NT2/D1 (cell line): ENCODE results near the gene GSPT1.
"Not testable (repeated sequence)": the region's sequence is repeated elsewhere in the genome, so short reads cannot be mapped to it uniquely, and the experiment has no call there.

Experiments used
- DNase-seq: peaks from one replicate; pipeline ENCODE4 v3.0.0-alpha.2; 2011; ENCODE audit warnings: low read depth, low spot score
- H3K27me3 ChIP-seq: 2 replicates; pipeline ENCODE4 v1.6.0; 2011; ENCODE audit warnings: mild to moderate bottlenecking; ENCODE audit not compliant: insufficient read length, insufficient read depth
- H3K36me3 ChIP-seq: 2 replicates; pipeline ENCODE4 v1.6.1; 2011; ENCODE audit warnings: mild to moderate bottlenecking, low read length, mixed read lengths; ENCODE audit not compliant: insufficient read depth, insufficient read length
- H3K4me1 ChIP-seq: 2 replicates; pipeline ENCODE4 v1.5.1; 2011; ENCODE audit not compliant: insufficient read depth, insufficient read length
- H3K4me3 ChIP-seq: 2 replicates; pipeline ENCODE4 v1.5.1; 2011; ENCODE audit warnings: low read depth; ENCODE audit not compliant: insufficient read length
- H3K9ac ChIP-seq: 2 replicates; pipeline ENCODE4 v1.6.0; 2011; ENCODE audit warnings: low read depth; ENCODE audit not compliant: insufficient read length
- H3K9me3 ChIP-seq: 2 replicates; pipeline ENCODE4 v1.5.1; 2011; ENCODE audit warnings: mild to moderate bottlenecking, low read length; ENCODE audit not compliant: insufficient read depth
- SUZ12 ChIP-seq: IDR thresholded peaks from 2 replicates; pipeline ENCODE4 v1.6.1; 2011; ENCODE audit not compliant: insufficient read length, insufficient read depth; ENCODE audit errors: extremely low read depth
- YY1 ChIP-seq: IDR thresholded peaks from 2 replicates; pipeline ENCODE4 v1.6.1; 2011; ENCODE audit not compliant: insufficient read length, insufficient read depth
- ZNF274 ChIP-seq: IDR thresholded peaks from 2 replicates; pipeline ENCODE4 v1.6.1; 2011; ENCODE audit warnings: mild to moderate bottlenecking, low read depth, low read length

GSPT1 gene

DNA sequence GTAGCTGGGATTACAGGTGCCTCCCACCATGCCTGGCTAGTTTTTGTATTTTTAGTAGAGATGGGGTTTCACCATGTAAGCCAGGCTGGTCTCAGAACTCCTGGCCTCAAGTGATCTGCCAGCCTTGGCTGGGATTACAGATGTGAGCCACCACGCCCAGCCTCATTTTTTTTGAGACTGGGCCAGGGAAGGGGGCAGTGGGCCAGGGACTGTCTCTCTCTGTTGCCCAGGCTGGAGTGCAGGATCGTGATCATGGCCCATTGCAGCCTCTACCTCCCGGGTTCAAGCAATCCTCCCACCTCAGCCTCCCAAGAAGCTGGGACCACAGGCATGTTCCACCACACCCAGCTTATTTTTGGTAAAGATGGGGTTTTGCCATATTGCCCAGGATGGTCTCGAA is 80.4 kb downstream of the GSPT1 start:
- no peak for TF ChIP-seq YY1
- no peak for TF ChIP-seq ZNF274
- no peak for TF ChIP-seq SUZ12
- Histone ChIP-seq H3K27me3 (no peaks in the 10 kb centered on the region), H3K36me3 (peaks cover 48% of the 10 kb centered on the region), H3K4me3 (no peak overlapping the region), H3K9me3 (no peaks in the 10 kb centered on the region), H3K4me1 (peaks cover 3% of the 10 kb centered on the region), H3K9ac (no peak overlapping the region)
- DNase-seq, result no peak

DNA sequence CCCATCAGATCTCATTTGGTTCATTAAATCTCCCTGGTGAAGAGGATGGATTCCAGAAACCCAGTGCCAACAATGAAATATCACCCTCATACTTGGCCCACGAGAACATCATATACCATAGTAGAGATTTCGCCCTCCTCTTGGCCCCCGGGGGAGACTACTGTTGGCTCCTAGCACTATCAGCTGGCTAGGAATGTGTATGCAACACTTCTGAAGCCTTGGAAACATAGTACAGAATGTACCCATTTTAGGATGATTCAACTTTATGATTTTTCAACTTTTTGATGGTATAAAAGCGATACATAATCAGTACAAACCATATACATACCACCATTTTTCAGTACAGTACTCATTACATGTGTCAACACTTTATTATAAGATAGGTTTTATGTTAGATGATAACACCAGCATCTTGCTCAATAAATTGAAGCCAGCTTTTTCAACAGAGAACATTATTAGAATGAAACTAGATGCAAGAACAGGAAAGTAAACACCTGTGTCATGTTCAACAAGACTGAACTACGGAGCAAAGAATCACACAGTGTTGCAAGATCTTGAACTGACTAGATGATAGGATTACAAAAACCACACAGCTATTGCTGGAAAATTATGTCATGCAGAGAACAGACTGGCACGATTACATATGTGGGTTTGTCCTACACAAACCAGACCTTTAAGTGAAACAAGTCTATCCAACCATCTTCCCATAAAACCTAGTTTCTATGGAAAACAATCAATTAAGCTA is 81.6 kb downstream of the GSPT1 start:
- H3K9ac ChIP-seq, result no peak overlapping the region
- H3K27me3 ChIP-seq, result no peaks in the 10 kb centered on the region
- peaks cover 37% of the 10 kb centered on the region for H3K36me3 ChIP-seq
- TF ChIP-seq YY1 (no peak), SUZ12 (no peak), ZNF274 (no peak)
- peaks cover 3% of the 10 kb centered on the region for H3K4me1 ChIP-seq
- no peak for DNase-seq
- no peaks in the 10 kb centered on the region for H3K9me3 ChIP-seq
- H3K4me3 ChIP-seq, result no peak overlapping the region

DNA sequence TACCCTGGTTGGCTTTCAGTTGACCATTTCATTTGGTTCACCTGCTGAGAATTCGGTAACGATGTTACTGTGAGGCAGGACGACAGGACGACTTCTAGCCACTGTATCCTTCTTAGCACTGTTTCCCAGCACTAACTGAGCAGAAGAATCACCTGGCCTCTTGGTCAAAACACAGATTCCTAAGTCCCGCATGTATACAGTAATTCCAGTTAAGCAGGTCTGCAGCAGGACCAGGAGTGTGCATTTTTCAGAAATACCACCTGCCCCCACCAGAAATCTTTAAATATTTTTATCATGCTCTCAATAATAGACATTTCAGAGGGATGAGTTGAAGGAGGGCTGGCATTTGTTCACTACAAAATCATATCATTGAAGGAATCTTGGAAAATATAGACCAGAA is 87.1 kb downstream of the GSPT1 start:
- no peak for DNase-seq

DNA sequence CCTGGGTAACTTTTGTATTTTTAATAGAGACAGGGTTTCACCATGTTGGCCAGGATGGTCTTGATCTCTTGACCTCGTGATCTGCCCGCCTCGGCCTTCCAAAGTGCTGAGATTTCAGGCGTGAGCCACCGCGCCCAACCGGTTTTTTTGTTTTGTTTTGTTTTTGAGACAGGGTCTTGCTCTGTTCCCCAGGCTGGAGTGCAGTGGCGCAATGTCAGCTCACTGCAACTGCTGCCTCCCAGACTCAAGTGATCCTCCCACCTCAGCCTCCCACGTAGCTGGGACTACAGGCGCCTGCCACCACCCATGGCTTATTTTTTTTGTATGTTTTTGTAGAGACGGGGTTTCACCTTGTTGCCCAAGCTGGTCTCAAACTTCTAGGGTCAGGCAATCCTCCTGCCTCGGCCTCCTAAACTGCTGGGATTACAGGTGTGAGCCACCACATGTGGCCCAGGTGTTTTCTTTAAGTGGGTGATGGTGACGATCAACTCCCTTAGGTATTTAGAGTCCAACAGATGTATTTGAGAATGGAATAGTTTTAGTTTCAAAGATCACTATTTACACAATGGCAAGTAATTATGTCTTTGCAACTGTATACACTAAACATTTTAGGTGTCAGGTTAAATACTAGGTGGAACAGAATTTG is 90.1 kb downstream of the GSPT1 start:
- H3K9me3 ChIP-seq, H3K9ac ChIP-seq, H3K36me3 ChIP-seq, H3K27me3 ChIP-seq, H3K4me3 ChIP-seq, H3K4me1 ChIP-seq, DNase-seq: not testable (repeated sequence)

More for the DNA sequence above, 87.1 kb downstream of the GSPT1 start:
- no peak for TF ChIP-seq SUZ12
- no peak for TF ChIP-seq YY1
- no peak for TF ChIP-seq ZNF274
- no peaks in the 10 kb centered on the region for H3K27me3 ChIP-seq
- no peaks in the 10 kb centered on the region for H3K9me3 ChIP-seq
- no peak overlapping the region for H3K4me3 ChIP-seq
- H3K9ac ChIP-seq, result no peak overlapping the region
- H3K36me3 ChIP-seq, result no peaks in the 10 kb centered on the region
- H3K4me1 ChIP-seq, result no peaks in the 10 kb centered on the region

DNA sequence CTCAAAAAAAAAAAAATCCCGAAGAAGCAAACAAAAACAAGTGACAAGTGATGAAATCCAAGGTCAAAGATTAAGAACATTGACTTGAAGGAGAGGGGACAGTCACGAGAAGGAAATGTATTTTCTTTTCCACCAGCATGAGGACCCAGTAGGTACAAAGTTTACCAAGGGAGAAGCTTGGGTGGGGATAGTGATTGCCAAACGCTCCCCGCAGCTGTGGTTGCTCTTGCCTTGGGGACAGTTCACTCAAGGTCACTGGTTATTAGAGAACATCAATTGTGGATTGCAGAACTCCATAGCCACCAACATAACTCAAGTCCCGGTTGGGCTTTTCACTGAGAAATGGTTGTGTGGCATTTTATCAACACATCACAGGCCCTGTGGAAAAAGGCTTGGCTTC is 91.4 kb downstream of the GSPT1 start:
- DNase-seq, result no peak
- Histone ChIP-seq H3K9ac (no peak overlapping the region), H3K4me3 (no peak overlapping the region), H3K27me3 (no peaks in the 10 kb centered on the region), H3K9me3 (no peaks in the 10 kb centered on the region), H3K36me3 (no peaks in the 10 kb centered on the region), H3K4me1 (no peaks in the 10 kb centered on the region)
- TF ChIP-seq ZNF274, result no peak
- no peak for TF ChIP-seq YY1
- TF ChIP-seq SUZ12, result no peak

DNA sequence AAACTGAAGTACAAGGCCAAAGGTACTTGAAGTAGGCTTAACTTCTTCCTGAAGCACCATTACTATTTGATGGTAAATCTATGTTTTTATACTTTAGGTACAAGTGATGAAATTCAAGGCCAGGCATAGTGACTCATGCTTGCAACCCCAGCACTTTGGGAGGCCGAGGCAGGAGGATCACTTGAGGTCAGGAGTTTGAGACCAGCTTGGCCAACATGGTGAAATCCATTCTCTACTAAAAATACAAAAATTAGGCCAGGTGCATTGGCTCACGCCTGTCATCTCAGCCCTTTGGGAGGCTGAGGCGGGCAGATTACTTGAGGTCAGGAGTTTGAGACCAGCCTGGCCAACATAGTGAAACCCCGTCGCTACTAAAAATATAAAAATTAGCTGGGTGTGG is 92.1 kb downstream of the GSPT1 start:
- not testable (repeated sequence) for H3K36me3 ChIP-seq, H3K27me3 ChIP-seq, DNase-seq, H3K4me3 ChIP-seq, H3K9me3 ChIP-seq, H3K4me1 ChIP-seq, H3K9ac ChIP-seq

DNA sequence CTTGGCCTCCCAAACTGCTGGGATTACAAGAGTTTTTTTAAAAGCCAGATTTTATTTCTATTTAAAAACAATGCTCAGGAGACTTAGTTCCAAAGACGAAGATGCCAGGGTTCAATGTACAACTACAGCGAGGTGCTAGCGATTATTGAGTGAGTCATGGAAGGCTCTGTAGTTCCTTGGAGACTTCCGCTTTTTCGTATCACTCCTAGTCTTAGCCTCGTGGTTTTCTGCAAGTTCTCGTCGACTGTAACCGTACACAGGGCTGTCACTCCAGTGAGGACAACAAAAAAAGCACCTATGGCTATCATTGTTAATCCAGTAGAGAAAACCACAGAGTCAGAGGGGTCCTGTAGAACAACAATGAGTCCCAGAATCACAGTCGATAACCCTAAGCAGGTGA is 96.0 kb downstream of the GSPT1 start:
- H3K9ac ChIP-seq, result no peak overlapping the region
- H3K9me3 ChIP-seq, result no peaks in the 10 kb centered on the region
- no peak for DNase-seq
- no peaks in the 10 kb centered on the region for H3K4me1 ChIP-seq
- H3K36me3 ChIP-seq, result no peaks in the 10 kb centered on the region
- no peaks in the 10 kb centered on the region for H3K27me3 ChIP-seq
- no peak for TF ChIP-seq YY1
- TF ChIP-seq ZNF274, result no peak
- no peak for TF ChIP-seq SUZ12
- H3K4me3 ChIP-seq, result no peak overlapping the region

DNA sequence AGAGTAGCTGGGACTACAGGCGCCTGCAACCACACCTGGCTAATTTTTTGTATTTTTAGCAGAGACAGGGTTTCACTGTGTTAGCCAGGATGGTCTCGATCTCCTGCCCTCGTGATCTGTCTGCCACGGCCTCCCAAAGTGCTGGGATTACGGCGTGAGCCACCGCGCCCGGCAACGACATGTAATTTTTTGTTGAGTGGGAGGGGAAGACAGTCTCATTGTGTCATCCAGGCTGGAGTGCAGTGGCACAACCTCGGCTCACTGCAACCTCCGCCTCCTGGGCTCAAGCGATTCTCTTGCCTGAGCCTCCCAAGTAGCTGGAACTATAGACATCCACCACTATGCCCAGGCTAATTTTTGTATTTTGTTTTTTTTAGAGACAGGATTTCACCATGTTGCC is 96.8 kb downstream of the GSPT1 start:
- H3K36me3 ChIP-seq, H3K27me3 ChIP-seq, H3K4me1 ChIP-seq: not testable (repeated sequence)

More for the DNA sequence above, 96.8 kb downstream of the GSPT1 start:
- not testable (repeated sequence) for H3K4me3 ChIP-seq, H3K9ac ChIP-seq, DNase-seq, H3K9me3 ChIP-seq
